22Rv1 (cell line): Measurements from ENCODE around the gene NXPH3.

ENCODE experiments used
- CTCF ChIP-seq: fragments of 450-650 bp; IDR thresholded peaks from 2 replicates; pipeline ENCODE4 v1.5.1; 2017; ENCODE audit warnings: mild to moderate bottlenecking
- ZFX ChIP-seq: fragments of 450-650 bp; IDR thresholded peaks from 2 replicates; pipeline ENCODE4 v1.6.1; 2017; ENCODE audit warnings: antibody characterized with exemption, borderline replicate concordance

GRCh38 chr17:49553676-49554335 lies 21.9 kb upstream of the NXPH3 start:
- TF ChIP-seq CTCF (no peak), ZFX (no peak)
